Neuronal stem cell (in vitro differentiated cells): ENCODE measurements around the gene ZDHHC22. TPM values are rescaled to one million over a fixed set of nuclear protein-coding genes. Genes with fewer than 3 reads are reported as not detected.

Experiments used
- DNase-seq: peaks from one replicate; pipeline ENCODE4 v3.0.0-alpha.2; 2013; ENCODE audit warnings: low spot score
- H2AFZ ChIP-seq: one replicate; pipeline ENCODE4 v1.6.1; 2013; ENCODE audit warnings: mild to moderate bottlenecking, low read length, inconsistent platforms
- H2AK5ac ChIP-seq: 2 replicates; pipeline ENCODE4 v1.6.1; 2013; ENCODE audit warnings: low read depth, mild to moderate bottlenecking, inconsistent platforms, low read length, moderate library complexity, mixed read lengths
- H2BK120ac ChIP-seq: 2 replicates; pipeline ENCODE4 v1.6.1; 2013; ENCODE audit warnings: low read depth, mild to moderate bottlenecking, inconsistent platforms, low read length, moderate library complexity, mixed read lengths
- H2BK12ac ChIP-seq: one replicate; pipeline ENCODE4 v1.6.1; 2013; ENCODE audit warnings: low read length, inconsistent platforms
- H2BK15ac ChIP-seq: 2 replicates; pipeline ENCODE4 v1.6.1; 2013; ENCODE audit warnings: mild to moderate bottlenecking, low read length, inconsistent platforms, mixed read lengths
- H2BK5ac ChIP-seq: one replicate; pipeline ENCODE4 v1.6.1; 2013; ENCODE audit warnings: inconsistent platforms, mild to moderate bottlenecking, low read length, moderate library complexity
- H3K14ac ChIP-seq: one replicate; pipeline ENCODE4 v1.6.1; 2013; ENCODE audit warnings: low read length, inconsistent platforms
- H3K18ac ChIP-seq: 2 replicates; pipeline ENCODE4 v1.6.1; 2013; ENCODE audit warnings: low read length, inconsistent platforms
- H3K23ac ChIP-seq: 2 replicates; pipeline ENCODE4 v1.6.1; 2013; ENCODE audit warnings: low read depth, mild to moderate bottlenecking, mixed read lengths, low read length, inconsistent platforms; ENCODE audit not compliant: poor library complexity
- H3K27ac ChIP-seq: replicated peaks from 3 replicates; pipeline ENCODE4 v1.5.1; 2013; ENCODE audit warnings: low read length, inconsistent platforms
- H3K27me3 ChIP-seq, 3 experiments: 2 replicates each; pipeline ENCODE4 v1.6.1; 2013; ENCODE audit warnings: low read length in 3 of 3, mild to moderate bottlenecking in 2 of 3, inconsistent platforms in 1 of 3, low read depth in 1 of 3, mixed read lengths in 1 of 3, moderate library complexity in 1 of 3; ENCODE audit not compliant: control insufficient read depth in 3 of 3, insufficient read depth in 3 of 3
- H3K36me3 ChIP-seq, 2 donors: replicated peaks in 1 of 2; 2 replicates each; pipeline ENCODE4 v1.6.1; 2013; ENCODE audit warnings: low read length in 2 of 2; ENCODE audit not compliant: control insufficient read depth in 2 of 2, insufficient read depth in 2 of 2
- H3K4ac ChIP-seq: 2 replicates; pipeline ENCODE4 v1.6.1; 2013; ENCODE audit warnings: inconsistent platforms, mild to moderate bottlenecking, low read length, moderate library complexity
- H3K4me1 ChIP-seq, 2 donors: 1 replicate in 1 of 2; 2 replicates in 1 of 2; pipeline ENCODE4 v1.6.1; 2013; ENCODE audit warnings: low read length in 2 of 2, low read depth in 1 of 2; ENCODE audit not compliant: control insufficient read depth in 2 of 2, insufficient read depth in 1 of 2
- H3K4me2 ChIP-seq: one replicate; pipeline ENCODE4 v1.6.1; 2013; ENCODE audit warnings: mild to moderate bottlenecking, low read length, inconsistent platforms; ENCODE audit not compliant: insufficient read depth, poor library complexity, severe bottlenecking
- H3K4me3 ChIP-seq, 2 donors: 2 replicates each; pipeline ENCODE4 v1.5.1; 2013; ENCODE audit warnings: low read length in 2 of 2, mild to moderate bottlenecking in 2 of 2, inconsistent platforms in 1 of 2, moderate library complexity in 1 of 2
- H3K79me1 ChIP-seq: one replicate; pipeline ENCODE4 v1.6.1; 2013; ENCODE audit warnings: low read depth, mild to moderate bottlenecking, inconsistent platforms, low read length, moderate library complexity
- H3K9ac ChIP-seq: one replicate; pipeline ENCODE4 v1.6.1; 2013; ENCODE audit warnings: mild to moderate bottlenecking, low read depth, low read length, inconsistent platforms; ENCODE audit not compliant: poor library complexity
- H3K9me3 ChIP-seq, 2 donors: replicated peaks in 1 of 2; 2 replicates each; pipeline versions ENCODE3 to v1.6.1; 2013; ENCODE audit warnings: low read length in 2 of 2, mild to moderate bottlenecking in 2 of 2, inconsistent platforms in 1 of 2, low read depth in 1 of 2, mixed read lengths in 1 of 2, moderate library complexity in 1 of 2; ENCODE audit not compliant: control insufficient read depth in 2 of 2, insufficient read depth in 1 of 2
- H4K8ac ChIP-seq: one replicate; pipeline ENCODE4 v1.6.1; 2013; ENCODE audit warnings: low read depth, mild to moderate bottlenecking, inconsistent platforms, low read length, moderate library complexity
- H4K91ac ChIP-seq: one replicate; pipeline ENCODE4 v1.6.1; 2013; ENCODE audit warnings: low read length, low read depth, mild to moderate bottlenecking, inconsistent platforms; ENCODE audit not compliant: poor library complexity
- WGBS, 2 donors: extraction: QIAGEN DNeasy Blood & Tissue Kit; methylation state at CpG; one replicate each; pipeline ENCODE4 v1.1.7; 2013; ENCODE audit warnings: missing lambda C conversion rate in 2 of 2, mixed read lengths in 1 of 2; ENCODE audit not compliant: insufficient read length in 2 of 2, insufficient replicate concordance in 1 of 2; ENCODE audit errors: extremely low coverage in 2 of 2; 5-methylcytosine and 5-hydroxymethylcytosine counted together
- polyA plus RNA-seq, 2 experiments: library from polyadenylated mRNA; stranded (reverse); fragments of 200-250 nt; gene quantifications; one replicate each; pipeline ENCODE4 v1.2.3, GENCODE V29; 2013

ZDHHC22 gene
- polyA plus RNA-seq (2013, experiment 1 of 2), result 0.53 TPM
- 0.54 TPM for polyA plus RNA-seq (2013, experiment 2 of 2)

DNA sequence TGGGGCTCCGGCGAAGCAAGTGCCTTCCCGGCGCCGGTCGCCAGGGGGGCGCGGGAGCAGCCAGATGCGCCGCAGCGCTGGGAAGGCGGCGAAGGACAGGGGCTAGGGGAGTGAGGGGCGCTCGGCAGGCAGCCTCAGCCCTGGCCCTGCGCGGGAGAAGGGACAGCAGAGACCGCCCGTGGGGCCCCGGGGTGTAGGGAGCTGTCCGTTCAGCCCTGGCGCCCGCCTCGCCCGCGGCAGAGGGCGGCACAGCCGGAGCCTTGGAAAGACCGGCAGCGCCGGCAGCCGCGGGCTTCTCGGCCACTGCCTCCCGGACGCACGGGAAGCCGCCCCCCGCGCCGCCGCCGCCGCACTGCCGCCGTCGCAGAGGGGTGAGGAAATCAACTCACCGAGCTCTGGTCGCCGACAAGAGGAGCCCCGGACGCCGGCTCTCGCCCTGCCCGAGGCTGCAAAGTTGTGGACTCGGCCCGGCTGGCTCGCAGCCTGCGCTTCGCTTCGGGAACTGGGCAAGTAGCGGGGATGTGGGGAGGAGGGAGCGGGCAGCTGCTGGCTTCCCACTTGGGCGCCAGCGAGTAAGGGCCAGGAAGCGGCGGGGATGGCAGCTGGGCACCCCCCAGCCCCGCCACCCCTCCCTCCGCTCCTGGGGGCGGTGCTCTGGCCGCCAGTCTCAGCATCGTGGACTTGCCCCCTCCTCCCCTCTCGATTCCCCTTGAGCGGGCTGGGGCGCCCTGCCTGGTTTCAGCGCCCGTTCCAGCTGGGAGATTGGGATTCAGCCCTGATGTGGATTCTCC, at the start of gene ZDHHC22:
TSS of gene ZDHHC22 (minus strand) at position 578 of the 791 bp plus-strand sequence. CDS start 2,053 bp downstream, outside the sequence.
- Histone ChIP-seq H2AK5ac (no peak within 1 kb of the TSS), H3K27ac (no peak within 1 kb of the TSS), H3K4me1 (peaks cover 10 to 19% of the 10 kb centered on the region in 2 donors), H3K4me3 (peak within 1 kb of the TSS; percentile 55 to 81), H3K9ac (peak within 1 kb of the TSS; percentile 82), H2BK120ac (no peak within 1 kb of the TSS), H3K36me3 (no peaks in the 10 kb centered on the region), H3K27me3 (peaks cover 8 to 54% (median 39%) of the 10 kb centered on the region in 3 experiments), H3K14ac (no peak within 1 kb of the TSS), H3K79me1 (no peaks in the 10 kb centered on the region), H4K91ac (no peak within 1 kb of the TSS), H3K4me2 (peak within 1 kb of the TSS; percentile 92), H3K23ac (peak within 1 kb of the TSS; percentile 48), H2BK12ac (no peak within 1 kb of the TSS), H4K8ac (no peak within 1 kb of the TSS), H3K4ac (no peak within 1 kb of the TSS), H2BK5ac (no peak within 1 kb of the TSS), H2AFZ (peak within 1 kb of the TSS; percentile 97), H3K18ac (peak within 1 kb of the TSS; percentile 77), H2BK15ac (no peak within 1 kb of the TSS), H3K9me3 (no peaks in the 10 kb centered on the region)
- no CpG with 5 or more reads among the region's 77 CpGs for WGBS, 2 donors
- peak; percentile 82 for DNase-seq

DNA sequence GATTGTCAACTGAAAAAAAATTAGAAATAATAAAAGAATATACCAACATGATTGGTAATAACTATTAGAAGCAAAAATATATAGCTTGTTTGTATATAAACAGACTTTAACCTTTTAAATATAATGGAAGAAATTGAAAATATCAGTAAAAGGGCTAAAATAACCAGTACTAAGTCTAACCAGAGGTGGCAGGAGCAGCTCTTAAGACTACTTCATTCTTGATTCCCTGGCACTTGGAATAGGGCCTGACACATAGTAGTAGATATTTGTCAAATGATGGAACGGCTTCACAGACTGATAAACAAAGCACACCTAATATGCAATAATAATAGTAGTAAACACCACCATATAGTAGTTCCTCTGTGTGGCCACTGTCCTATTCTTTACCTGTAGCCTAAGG, 49.4 kb upstream of the ZDHHC22 start:
- H3K9ac ChIP-seq, result no peak overlapping the region

DNA sequence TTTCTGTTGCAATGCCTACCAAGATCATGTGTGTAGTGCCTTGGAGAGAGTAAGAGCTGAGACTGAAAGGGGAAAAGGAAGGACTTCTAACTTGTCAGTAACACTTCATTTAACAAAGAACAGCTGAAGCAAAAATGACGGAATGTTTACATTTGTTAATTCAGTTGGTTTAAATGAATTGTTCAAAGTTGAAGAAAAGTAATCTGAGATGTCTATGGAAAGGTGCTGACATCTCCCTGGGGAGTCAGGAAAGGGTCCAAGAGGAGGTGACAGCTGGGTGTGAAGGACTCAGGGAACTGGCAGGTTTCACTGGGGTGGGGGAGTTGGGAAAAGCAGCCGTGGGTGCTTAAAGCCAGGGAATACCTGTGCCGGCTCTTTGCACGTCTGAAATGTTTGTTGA, 47.9 kb upstream of the ZDHHC22 start:
- no peak overlapping the region for H2AK5ac ChIP-seq
- H2AFZ ChIP-seq, result no peak overlapping the region
- H3K9ac ChIP-seq, result no peak overlapping the region
- no peak overlapping the region for H3K18ac ChIP-seq
- no peak overlapping the region for H3K14ac ChIP-seq
- no CpG with 5 or more reads among the region's 4 CpGs for WGBS, 2 donors
- H3K4me3 ChIP-seq, result no peak overlapping the region
- H3K4me1 ChIP-seq, result peaks cover 0 to 12% of the 10 kb centered on the region in 2 donors
- no peak overlapping the region for H4K91ac ChIP-seq
- no peaks in the 10 kb centered on the region for H3K79me1 ChIP-seq
- no peak overlapping the region for H3K4me2 ChIP-seq
- no peak overlapping the region for H2BK120ac ChIP-seq
- no peak overlapping the region for H3K27ac ChIP-seq
- H3K23ac ChIP-seq, result no peak overlapping the region
- H3K9me3 ChIP-seq, result no peaks in the 10 kb centered on the region
- H2BK12ac ChIP-seq, result no peak overlapping the region
- H3K27me3 ChIP-seq, result peaks cover 0 to 13% (median 0%) of the 10 kb centered on the region in 3 experiments
- no peak overlapping the region for H2BK5ac ChIP-seq
- H3K36me3 ChIP-seq, result no peaks in the 10 kb centered on the region
- H3K4ac ChIP-seq, result no peak overlapping the region
- H2BK15ac ChIP-seq, result no peak overlapping the region
- DNase-seq, result no peak
- no peak overlapping the region for H4K8ac ChIP-seq

More for the DNA sequence above, 49.4 kb upstream of the ZDHHC22 start:
- WGBS, 2 donors, result no CpG with 5 or more reads among the region's 1 CpG
- H2BK120ac ChIP-seq, result no peak overlapping the region
- H3K14ac ChIP-seq, result no peak overlapping the region
- H3K27me3 ChIP-seq, result peaks cover 0 to 15% (median 0%) of the 10 kb centered on the region in 3 experiments
- H2AFZ ChIP-seq, result no peak overlapping the region
- no peaks in the 10 kb centered on the region for H3K79me1 ChIP-seq
- DNase-seq, result no peak
- no peak overlapping the region for H3K4me2 ChIP-seq
- no peak overlapping the region for H3K27ac ChIP-seq
- no peaks in the 10 kb centered on the region for H3K36me3 ChIP-seq
- H3K4me3 ChIP-seq, result no peak overlapping the region
- no peak overlapping the region for H3K4ac ChIP-seq
- no peaks in the 10 kb centered on the region for H3K9me3 ChIP-seq
- H2BK12ac ChIP-seq, result no peak overlapping the region
- H2AK5ac ChIP-seq, result no peak overlapping the region
- H4K91ac ChIP-seq, result no peak overlapping the region
- no peak overlapping the region for H4K8ac ChIP-seq
- no peak overlapping the region for H3K18ac ChIP-seq
- no peak overlapping the region for H3K23ac ChIP-seq
- no peak overlapping the region for H2BK5ac ChIP-seq
- H2BK15ac ChIP-seq, result no peak overlapping the region
- H3K4me1 ChIP-seq, result peaks cover 0 to 12% of the 10 kb centered on the region in 2 donors

DNA sequence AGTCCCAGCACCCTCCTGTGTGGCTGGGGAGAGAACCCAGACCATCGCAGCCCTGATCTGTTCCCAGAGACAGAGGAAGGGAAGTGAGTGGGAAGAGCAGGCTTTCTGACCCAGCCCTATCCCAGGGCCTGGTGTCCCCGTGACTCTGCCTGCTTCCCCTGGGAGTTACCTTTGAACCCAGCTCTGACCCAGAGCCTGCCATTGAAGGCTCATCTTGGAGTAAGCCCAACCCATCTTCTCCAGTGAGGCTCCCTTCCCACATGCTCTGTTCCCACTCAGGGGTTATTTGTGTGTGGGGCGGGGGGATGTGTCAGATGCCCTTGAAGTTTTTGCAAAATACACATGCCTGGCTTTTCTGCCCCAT, 46.0 kb upstream of the ZDHHC22 start:
- WGBS, 2 donors, result no CpG with 5 or more reads among the region's 3 CpGs
- peak overlapping the region; percentile 5 for H3K14ac ChIP-seq
- peak overlapping the region; percentile 67 for H4K91ac ChIP-seq
- H2AFZ ChIP-seq, result no peak overlapping the region
- DNase-seq, result no peak
- H3K9ac ChIP-seq, result no peak overlapping the region
- H3K4me1 ChIP-seq, result peaks cover 0 to 12% of the 10 kb centered on the region in 2 donors
- no peaks in the 10 kb centered on the region for H3K9me3 ChIP-seq
- no peak overlapping the region for H2AK5ac ChIP-seq
- no peak overlapping the region for H3K4me2 ChIP-seq
- peak overlapping the region; percentile 90 for H2BK15ac ChIP-seq
- H2BK12ac ChIP-seq, result peak overlapping the region; percentile 68
- peak overlapping the region; percentile 79 for H3K18ac ChIP-seq
- no peak overlapping the region for H4K8ac ChIP-seq
- H3K23ac ChIP-seq, result no peak overlapping the region
- H3K4me3 ChIP-seq, result no peak overlapping the region
- H2BK5ac ChIP-seq, result peak overlapping the region; percentile 35
- H2BK120ac ChIP-seq, result no peak overlapping the region
- no peaks in the 10 kb centered on the region for H3K36me3 ChIP-seq
- no peaks in the 10 kb centered on the region for H3K79me1 ChIP-seq
- H3K27me3 ChIP-seq, result peaks cover 0 to 31% (median 0%) of the 10 kb centered on the region in 3 experiments
- H3K27ac ChIP-seq, result no peak overlapping the region
- no peak overlapping the region for H3K4ac ChIP-seq
